GM12891 (cell line): ENCODE results near the gene C1QC.

Source experiments
- PAX5 ChIP-seq: IDR thresholded peaks from 2 replicates; pipeline ENCODE4 v1.6.1; 2011; ENCODE audit warnings: low read length, moderate library complexity, mild to moderate bottlenecking; ENCODE audit not compliant: insufficient read depth, severe bottlenecking
- POLR2A ChIP-seq: IDR thresholded peaks from 2 replicates; pipeline ENCODE4 v1.6.1; 2011; ENCODE audit warnings: low read depth, low read length, control low read depth
- POLR2AphosphoS5 ChIP-seq: IDR thresholded peaks from 2 replicates; pipeline ENCODE4 v1.6.1; 2011; ENCODE audit warnings: low read depth, low read length, control low read depth
- POU2F2 ChIP-seq: IDR thresholded peaks from 2 replicates; pipeline ENCODE4 v1.6.1; 2011; ENCODE audit warnings: low read depth, mild to moderate bottlenecking, control low read depth, low read length, moderate library complexity
- SPI1 ChIP-seq: IDR thresholded peaks from 2 replicates; pipeline ENCODE4 v1.6.1; 2011; ENCODE audit warnings: low read depth, low read length, control low read depth
- TAF1 ChIP-seq: IDR thresholded peaks from 2 replicates; pipeline ENCODE4 v1.6.1; 2011; ENCODE audit warnings: low read depth, low read length, control low read depth

GRCh38 chr1:22662318-22662717 lies 18.9 kb downstream of the C1QC start:
- TF ChIP-seq POLR2AphosphoS5 (no peak), POLR2A (no peak), SPI1 (no peak), TAF1 (no peak), POU2F2 (no peak), PAX5 (no peak)
